Raji (cell line): ENCODE data around the gene KCNC3.

ENCODE experiments used
- POLR2A ChIP-seq: IDR thresholded peaks from 2 replicates; pipeline ENCODE4 v1.6.1; 2011; ENCODE audit warnings: low read depth, low read length, control low read depth; ENCODE audit not compliant: insufficient read depth

KCNC3 gene

GRCh38 chr19:50310759-50311465, 18.3 kb downstream of the KCNC3 start:
- no peak for TF ChIP-seq POLR2A

GRCh38 chr19:50309396-50310125, 19.6 kb downstream of the KCNC3 start:
- no peak for TF ChIP-seq POLR2A

GRCh38 chr19:50308991-50309390, 20.2 kb downstream of the KCNC3 start:
- TF ChIP-seq POLR2A, result no peak

DNA sequence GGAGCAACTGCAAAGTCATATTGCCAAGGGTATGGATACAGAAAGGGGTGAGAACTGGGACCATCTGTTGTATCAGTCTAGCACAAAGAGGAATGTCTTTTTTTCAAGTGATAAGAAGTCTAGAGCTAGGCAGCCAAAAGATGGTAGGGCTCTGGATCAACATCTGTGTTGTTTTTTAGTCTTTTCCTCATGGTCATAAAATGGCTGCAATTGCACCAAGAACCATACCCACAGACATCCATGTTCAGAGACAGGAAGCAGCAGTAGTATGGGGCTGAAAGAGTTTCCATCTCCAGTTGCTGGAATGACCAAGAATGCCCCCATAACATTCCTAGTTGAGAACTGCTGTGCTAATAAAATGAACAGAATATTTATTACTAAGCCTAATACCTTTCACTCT, 25.6 kb downstream of the KCNC3 start:
- no peak for TF ChIP-seq POLR2A

- no peak for TF ChIP-seq POLR2A
Measured at GRCh38 chr19:50301607-50301971, 27.6 kb downstream of the KCNC3 start.

GRCh38 chr19:50300814-50301606, 28.2 kb downstream of the KCNC3 start:
- no peak for TF ChIP-seq POLR2A

DNA sequence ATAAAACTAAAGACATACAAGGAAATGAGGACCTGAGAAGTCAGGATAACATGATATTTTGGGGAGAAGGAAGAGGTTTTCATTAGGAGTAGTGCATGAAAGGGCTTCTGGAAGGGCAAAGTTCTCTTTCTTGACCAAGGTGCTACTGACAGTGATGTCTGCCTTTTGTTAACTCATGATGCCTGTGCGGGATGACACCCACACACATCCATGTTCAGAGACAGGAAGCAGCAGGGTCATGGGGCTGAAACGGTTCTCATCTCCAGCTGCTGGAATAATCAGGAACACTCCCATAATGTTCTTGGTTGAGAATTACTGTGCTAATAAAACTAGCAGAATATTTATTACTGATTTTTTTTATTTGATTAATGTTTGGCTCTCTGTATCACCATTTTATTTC, 29.1 kb downstream of the KCNC3 start:
- no peak for TF ChIP-seq POLR2A

DNA sequence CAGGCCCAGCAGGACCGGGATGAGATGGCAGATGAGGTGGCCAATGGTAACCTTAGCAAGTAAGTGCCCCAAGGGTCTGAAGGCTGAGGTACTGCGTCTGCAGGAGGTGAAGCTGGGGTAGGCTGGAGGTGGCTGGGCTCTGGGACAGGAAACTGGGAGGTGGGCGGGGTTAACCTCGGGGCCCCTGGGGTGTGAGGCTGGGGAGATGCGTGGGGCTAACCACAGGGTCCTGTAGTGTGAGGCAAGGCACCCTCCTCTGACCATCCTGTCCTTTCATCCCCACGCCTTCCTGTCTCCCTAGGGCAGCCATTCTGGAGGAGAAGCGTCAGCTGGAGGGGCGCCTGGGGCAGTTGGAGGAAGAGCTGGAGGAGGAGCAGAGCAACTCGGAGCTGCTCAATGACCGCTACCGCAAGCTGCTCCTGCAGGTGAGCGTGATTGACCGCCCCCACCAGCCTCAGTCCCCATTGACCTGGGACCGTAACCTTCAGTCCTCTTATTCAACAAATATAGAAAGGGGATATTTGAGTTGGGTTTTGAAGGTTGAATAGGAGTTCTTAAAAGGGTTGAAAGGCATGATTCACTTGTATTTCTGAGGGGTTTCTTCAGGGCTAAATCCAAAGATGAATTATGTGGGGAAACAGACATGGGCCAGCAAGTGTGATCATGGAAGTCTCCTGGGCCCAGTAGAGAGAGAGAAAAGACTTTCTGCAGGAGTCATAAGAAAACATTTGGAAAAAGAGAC, 35.7 kb downstream of the KCNC3 start:
- no peak for TF ChIP-seq POLR2A

DNA sequence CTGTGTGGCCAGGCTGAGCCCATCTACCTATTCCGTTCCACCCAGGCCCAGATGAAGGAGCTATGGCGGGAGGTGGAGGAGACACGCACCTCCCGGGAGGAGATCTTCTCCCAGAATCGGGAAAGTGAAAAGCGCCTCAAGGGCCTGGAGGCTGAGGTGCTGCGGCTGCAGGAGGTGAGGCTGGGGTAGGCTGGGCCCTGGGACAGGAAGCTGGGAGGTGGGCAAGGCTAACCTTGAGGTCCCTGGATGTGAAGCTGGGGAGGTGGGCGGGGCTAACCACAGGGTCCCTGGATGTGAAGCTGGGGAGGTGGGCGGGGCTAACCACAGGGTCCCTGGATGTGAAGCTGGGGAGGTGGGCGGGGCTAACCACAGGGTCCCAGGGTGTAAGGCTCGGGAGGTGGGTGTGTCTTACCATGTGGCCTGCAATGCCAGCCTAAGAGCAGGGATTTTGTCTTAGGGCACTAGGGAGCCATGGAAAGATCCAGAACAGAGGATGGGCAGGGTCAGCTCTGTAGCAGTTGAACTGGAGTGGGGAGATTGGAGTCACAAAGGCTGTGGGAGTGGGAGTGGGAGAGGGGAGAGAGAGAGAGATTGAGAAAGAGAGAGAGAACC, 36.9 kb downstream of the KCNC3 start:
- TF ChIP-seq POLR2A, result no peak

DNA sequence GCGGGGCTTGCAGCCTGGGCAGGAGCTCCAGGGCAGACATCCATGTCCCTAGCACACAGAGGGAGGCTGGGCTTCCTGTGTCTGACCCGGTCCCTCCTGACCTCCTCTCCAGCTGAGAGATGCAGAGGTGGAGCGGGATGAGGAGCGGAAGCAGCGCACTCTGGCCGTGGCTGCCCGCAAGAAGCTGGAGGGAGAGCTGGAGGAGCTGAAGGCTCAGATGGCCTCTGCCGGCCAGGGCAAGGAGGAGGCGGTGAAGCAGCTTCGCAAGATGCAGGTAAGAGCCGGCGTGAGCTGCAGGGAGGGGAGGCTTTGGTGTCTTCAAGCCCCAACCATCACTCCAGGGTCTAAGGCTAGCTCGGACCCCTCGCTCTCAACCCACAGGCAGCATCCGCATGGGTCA, 38.4 kb downstream of the KCNC3 start:
- TF ChIP-seq POLR2A, result no peak

- no peak for TF ChIP-seq POLR2A
Measured at GRCh38 chr19:50290011-50290410, 39.2 kb downstream of the KCNC3 start.

GRCh38 chr19:50288954-50289353, 40.2 kb downstream of the KCNC3 start:
- no peak for TF ChIP-seq POLR2A

GRCh38 chr19:50287331-50287730, 41.8 kb downstream of the KCNC3 start:
- TF ChIP-seq POLR2A, result no peak

DNA sequence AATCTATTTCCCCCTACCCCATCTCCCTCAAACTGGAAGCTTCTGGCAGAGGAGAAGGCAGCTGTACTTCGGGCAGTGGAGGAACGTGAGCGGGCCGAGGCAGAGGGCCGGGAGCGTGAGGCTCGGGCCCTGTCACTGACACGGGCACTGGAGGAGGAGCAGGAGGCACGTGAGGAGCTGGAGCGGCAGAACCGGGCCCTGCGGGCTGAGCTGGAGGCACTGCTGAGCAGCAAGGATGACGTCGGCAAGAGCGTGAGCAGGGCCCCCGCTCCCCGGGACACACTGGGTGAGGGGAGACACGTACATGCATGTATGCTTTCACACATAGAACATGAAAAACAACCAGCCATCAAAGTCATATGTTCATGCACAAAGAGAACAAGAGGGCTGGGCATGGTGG, 42.7 kb downstream of the KCNC3 start:
- TF ChIP-seq POLR2A, result no peak

- TF ChIP-seq POLR2A, result no peak
Measured at GRCh38 chr19:50285833-50286232, 43.3 kb downstream of the KCNC3 start.

DNA sequence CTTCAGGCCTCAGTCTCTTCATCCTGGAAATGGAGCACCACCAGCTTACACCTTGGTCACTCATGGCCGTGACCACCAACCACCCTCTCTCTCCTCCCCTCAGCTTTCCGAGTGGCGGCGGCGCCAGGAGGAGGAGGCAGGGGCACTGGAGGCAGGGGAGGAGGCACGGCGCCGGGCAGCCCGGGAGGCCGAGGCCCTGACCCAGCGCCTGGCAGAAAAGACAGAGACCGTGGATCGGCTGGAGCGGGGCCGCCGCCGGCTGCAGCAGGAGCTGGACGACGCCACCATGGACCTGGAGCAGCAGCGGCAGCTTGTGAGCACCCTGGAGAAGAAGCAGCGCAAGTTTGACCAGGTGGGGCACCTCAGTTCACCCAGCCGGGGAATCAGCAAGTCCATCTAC, 47.7 kb downstream of the KCNC3 start:
- TF ChIP-seq POLR2A, result no peak

DNA sequence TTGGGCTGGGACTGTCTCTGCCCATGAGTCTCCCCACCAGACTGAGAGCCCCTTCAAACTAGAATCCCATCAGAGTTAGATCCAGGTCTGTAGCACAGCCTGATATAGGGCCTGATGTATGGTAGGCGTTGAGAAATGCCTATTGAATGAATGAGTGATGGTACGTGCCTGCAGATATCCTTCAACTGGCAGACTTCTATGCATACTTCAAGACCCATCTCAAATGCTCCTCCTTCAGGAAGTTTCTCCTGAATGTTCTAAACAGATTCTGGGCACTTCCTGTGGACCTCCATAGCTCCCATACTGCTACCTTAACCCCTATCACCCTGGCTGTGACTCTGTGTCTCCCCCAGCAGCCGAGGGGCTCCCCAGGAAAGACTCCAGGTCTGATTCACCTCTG, 48.2 kb downstream of the KCNC3 start:
- no peak for TF ChIP-seq POLR2A
